Islet of Langerhans (tissue), 1 donor: Measurements from ENCODE around the gene SPATA16.
"Not testable (repeated sequence)": the region's sequence is repeated elsewhere in the genome, so short reads cannot be mapped to it uniquely, and the experiment has no call there.

Source experiments
- FAIRE-seq: peaks from one replicate; lab custom pipeline; 2011; peaks lifted over from hg19 to GRCh38; lab: Jason Lieb, UNC

The SPATA16 gene, protein sequence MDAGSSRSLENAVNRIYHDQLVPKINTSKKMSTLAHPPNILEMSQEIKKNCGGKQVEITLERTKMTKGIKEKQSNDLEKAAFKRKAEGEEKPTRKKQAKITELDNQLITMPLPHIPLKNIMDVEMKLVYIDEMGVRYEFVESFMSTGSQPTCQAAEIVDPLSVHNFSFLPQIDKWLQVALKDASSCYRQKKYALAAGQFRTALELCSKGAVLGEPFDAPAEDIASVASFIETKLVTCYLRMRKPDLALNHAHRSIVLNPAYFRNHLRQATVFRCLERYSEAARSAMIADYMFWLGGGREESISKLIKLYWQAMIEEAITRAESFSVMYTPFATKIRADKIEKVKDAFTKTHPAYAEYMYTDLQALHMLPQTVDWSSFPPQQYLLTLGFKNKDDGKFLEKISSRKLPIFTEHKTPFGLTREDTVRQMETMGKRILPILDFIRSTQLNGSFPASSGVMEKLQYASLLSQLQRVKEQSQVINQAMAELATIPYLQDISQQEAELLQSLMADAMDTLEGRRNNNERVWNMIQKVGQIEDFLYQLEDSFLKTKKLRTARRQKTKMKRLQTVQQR

DNA sequence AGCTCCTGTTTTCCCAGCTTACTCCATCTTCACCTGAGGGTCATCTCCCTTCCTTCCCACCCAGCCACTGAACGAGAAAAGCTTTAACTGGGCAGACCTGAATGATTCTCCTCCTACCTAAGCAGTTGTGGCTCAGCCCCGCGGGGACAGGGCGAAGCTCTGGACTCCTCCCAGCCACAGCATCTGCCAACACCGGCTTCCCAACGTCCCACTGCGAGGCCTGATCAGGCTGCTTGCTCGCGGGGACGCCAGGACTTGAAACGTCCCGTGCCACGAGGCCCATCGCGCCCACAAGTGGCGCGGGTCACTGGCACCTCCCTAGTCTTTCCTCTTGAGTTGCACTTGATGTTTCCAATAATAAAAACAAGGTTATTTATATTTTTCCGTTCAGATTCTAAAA is at the start of gene SPATA16:
TSS of gene SPATA16 (minus strand) at position 250 of the 400 bp plus-strand sequence. CDS start 23,504 bp downstream, outside the sequence.
- FAIRE-seq = no peak

DNA sequence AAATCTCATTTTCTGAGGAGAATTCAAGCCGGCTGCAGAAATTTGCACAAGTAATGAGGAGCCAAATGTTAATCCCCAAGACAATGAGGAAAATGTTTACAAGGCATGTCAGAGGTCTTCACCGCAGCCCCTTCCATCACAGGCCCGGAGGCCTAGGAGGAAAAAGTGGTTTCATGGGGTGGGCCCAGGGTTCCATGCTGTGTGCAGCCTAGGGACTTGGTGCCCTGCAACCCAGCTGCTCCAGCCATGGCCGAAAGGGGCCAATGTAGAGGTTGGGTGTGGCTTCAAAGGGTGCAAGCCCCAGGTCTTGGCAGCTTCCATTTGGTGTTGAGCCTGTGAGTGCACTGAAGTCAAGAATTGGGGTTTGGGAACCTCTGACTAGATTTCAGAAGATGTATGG is 42.0 kb upstream of the SPATA16 start:
- not testable (repeated sequence) for FAIRE-seq

DNA sequence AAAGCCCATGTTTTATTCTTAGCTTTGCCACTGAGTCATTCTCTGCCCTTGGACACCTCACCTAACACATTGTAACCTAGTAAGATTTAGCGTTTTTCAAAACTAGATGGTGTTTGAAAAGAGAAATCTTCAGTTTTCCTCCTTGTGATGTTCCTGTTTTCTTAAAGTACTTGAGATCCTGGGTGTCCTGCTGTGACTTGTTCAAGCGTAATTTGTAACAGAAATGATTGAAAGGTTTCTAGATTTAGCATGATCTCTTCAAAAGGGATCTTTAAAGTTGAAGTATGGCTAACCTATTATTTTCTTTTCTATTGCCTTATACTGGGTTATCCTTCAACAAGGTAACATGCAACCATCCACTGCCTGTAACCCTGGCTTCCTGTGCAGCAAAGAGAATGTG is 32.6 kb upstream of the SPATA16 start:
- FAIRE-seq = no peak

DNA sequence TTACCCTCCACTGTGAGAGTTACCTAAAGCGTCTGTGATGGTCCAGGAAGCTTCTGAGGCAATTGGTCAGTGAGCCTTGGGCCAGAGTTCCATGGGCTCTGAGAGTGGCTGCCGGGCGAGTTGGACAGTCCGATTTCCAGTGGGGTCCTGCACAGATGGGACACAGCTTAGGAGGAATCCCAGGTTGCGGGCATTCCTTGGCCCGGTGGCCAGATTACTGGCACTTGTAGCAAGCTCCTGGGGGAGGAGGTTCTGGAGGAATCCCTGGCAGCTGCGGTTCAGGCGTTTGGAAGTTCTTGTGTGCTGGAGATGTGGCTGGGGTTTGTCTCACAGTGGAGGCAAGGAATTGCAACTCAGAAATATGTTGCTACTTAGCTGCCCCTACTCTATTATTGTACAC is 18.1 kb upstream of the SPATA16 start:
- FAIRE-seq = not testable (repeated sequence)

- FAIRE-seq = not testable (repeated sequence)
Observed at GRCh38 chr3:173156533-173156932, 15.5 kb upstream of the SPATA16 start.

GRCh38 chr3:173153631-173154030 is 12.6 kb upstream of the SPATA16 start:
- no peak for FAIRE-seq

DNA sequence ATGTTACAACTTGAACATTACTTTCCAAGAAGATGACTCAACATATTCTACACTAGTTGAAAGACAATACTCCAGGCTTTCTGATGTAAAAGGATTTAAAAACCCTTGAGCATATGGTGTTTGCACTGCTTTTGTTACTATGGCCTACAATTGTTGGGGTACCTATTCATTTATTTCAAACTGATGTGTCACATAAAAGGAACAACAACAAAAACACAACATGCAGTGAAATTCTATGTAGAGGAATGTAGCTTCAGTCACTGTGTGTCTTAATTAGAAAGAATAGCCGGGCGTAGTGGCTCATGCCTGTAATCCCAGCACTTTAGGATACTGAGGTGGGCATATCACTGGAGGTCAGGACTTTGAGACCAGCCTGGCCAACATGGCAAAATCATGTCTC is 1.6 kb downstream of the SPATA16 start:
- FAIRE-seq = no peak

DNA sequence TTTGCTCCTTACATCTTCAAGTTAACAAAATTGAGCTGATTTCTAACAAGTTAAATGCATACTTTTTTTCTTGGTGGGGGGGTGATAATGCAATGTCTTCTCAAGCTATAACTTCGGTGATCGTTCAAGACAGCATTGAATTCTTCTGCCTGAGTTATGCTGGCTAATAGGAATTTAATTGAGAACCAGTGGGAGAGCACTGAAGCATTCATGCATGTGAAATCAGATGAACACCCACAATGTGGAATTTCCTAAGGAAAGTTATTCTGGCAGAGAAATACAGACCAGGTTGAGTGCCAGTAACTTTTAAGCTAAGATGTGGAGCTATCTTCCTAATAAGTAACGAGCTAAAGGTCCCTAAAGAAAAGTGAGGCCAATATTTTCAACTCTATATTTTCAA is 3.0 kb downstream of the SPATA16 start:
- no peak for FAIRE-seq

DNA sequence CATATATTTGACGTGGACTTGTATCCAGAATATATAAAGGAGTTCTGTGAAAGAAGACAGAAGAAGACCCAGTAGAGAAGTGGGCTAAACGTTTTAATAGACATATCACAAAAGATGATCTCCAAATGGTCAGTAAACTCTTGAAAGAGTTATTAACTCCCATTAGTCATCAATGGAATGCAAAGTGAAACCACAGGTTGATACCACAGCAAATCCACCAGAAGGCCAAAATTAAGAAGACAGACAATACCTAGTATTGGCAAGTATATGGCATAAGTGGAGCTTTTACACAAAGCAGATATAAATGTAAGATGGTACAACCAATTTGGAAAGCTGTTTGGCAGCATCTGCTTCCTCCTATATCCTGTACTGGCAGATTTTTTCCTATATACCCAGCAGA is 6.0 kb downstream of the SPATA16 start:
- no peak for FAIRE-seq

DNA sequence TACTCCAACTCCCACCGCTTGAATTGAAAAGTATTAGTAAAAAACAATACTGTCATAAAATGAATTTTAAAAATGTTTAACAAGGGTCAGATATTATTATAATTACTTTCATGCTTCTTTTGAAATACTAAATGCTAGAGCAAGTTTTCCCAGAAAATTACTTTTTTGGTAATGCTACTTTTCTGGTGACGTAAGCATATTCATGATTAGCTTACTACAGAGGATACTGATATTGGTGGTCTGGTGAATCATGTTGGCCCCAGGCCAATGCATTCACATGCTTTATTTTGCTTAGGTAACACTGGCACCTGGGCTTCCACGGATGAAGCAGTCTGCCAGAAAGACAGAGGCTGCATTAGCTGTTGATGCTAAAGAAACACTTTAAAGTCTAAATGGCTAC is 12.4 kb downstream of the SPATA16 start:
- no peak for FAIRE-seq

DNA sequence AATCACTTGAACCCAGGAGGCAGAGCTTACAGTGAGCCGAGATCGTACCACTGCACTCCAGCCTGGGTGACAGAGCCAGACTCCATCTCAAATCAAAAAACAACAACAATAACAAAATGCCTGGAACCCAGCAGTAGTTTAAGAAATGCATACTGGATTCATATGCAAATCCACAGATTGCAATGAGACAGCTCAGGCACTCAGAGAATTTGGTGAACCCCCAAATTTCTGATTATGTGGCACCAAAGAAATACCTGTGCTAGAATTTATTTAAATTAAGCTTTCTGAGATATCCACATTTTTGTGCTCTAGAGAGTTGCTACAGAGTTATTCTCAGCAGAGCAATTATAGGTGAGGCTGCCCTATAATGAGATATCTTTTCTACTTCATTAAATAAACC is 29.7 kb downstream of the SPATA16 start:
- no peak for FAIRE-seq

- FAIRE-seq = no peak
Observed at GRCh38 chr3:173109143-173109542, 31.9 kb downstream of the SPATA16 start.

GRCh38 chr3:173103469-173103868 is 37.6 kb downstream of the SPATA16 start:
- no peak for FAIRE-seq

GRCh38 chr3:173098959-173099358 is 42.1 kb downstream of the SPATA16 start:
- no peak for FAIRE-seq

GRCh38 chr3:173096994-173097785 is 43.8 kb downstream of the SPATA16 start:
- no peak for FAIRE-seq

DNA sequence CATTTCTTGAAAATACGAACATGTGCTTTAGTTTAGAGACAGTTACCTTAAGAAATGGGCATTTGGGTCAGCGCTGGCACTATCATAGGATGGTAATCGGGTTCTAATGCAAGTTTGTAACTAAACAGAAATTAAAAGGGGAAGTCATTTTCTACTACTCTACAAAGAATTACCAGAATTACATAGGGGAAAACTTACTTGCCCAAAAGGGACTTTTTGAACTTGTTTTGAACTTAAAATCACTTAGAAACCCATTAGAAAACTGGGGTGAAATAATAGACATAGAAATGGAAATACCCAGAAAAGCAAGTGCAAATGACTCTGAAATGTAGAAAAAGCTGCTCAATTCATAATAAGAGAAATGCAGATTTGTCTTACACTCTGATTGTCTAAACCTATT is 44.9 kb downstream of the SPATA16 start:
- no peak for FAIRE-seq

- FAIRE-seq = no peak
Observed at GRCh38 chr3:173092038-173092437, 49.0 kb downstream of the SPATA16 start.

DNA sequence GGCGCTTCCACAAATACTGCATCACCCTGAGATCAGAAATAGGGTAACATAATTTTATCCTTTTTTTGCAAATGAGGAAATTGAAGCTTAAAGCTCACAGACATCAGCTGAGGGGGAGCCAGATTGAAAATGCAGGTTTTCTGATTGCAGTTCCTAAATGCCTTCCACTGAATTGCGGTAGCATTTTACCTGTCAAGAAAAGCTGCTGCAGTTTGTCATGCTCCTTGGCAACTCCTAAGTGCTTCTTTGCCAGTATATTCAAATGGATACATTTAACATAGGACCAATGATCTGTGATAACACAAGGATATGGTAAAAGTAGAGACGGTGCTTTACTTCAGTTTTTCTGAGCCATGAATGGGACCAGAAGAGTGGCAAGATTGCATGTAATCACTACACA is 50.5 kb downstream of the SPATA16 start:
- FAIRE-seq = no peak

DNA sequence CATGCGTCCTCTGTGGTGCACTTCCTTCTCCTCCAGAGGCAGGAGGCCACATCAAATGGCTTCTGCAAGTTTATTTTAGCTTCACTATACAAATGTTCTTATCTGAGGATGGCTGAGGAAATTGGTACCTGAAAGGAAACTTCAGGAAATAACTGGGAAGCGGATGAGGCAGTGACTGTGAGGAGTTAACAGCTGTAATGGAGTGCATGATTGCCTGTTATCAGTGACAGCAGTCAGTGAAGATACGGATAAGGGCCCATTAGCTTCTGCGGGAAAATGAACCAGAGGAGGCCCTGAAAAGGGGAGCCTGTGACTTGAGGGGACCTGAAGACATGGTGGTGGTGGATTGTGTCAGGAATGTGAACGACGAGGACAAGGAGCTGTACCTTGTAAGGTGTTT is 51.8 kb downstream of the SPATA16 start:
- FAIRE-seq = no peak

DNA sequence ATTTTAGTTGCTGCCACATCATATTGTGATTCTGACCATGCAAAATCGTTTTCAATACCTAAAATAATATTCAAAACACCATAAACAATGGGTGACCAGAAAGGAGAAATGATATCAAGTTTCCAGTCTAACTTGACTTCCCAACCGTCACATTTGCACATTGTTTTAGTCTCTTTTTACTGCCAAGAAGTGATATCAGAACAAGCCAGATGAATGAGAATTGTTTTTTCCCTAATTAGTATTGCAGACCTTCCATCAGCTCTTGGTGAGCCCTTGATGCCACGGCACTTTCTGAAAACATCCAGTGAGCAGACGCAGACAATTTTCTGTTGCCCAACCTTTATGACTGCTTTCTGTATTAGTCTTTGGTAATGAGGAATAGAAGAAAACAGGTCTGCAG is 62.5 kb downstream of the SPATA16 start:
- no peak for FAIRE-seq

DNA sequence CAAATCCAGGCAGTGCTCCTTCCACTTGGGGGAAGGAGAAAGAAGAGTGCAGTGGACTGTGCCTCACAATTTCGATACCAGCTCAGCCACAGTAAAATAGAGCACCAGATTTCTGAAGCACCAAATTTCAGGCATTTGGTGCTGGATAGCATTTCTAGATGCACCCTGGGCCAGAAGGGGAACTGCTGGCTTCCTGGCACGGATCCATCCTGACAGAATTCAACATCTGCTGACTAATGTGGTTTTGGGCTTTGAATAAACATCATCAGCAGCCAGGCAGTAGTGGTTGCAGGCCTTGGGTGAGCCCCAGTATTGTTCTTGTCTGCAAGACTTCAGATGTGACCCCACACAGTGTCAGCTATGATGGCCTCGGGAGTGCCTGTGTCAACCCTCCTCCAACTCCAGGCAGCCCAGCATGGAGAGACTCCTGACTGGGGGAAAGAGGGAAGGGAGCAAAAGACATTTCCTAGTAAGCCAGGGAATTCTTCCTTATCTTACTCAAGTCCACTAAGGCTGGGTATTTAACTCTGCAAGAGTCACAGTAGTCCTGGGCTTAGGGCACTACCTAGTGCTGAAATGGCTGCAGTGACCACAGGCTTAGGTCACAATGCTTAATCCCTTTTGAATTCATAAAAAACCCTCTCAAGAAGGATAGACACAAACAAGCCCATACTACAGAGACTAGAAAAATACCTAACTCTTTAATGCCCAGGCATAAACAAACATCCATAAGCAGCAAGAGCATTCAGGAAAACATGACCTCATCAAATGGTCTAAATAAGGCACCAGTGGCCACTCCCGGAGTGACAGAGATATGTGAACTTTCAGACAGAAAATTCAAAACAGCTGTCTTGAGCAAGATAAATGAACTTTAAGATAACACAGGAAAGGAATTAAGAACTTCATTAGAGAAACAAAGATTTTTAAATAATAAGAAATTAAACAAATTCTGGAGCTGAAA is 74.7 kb downstream of the SPATA16 start:
- no peak for FAIRE-seq

DNA sequence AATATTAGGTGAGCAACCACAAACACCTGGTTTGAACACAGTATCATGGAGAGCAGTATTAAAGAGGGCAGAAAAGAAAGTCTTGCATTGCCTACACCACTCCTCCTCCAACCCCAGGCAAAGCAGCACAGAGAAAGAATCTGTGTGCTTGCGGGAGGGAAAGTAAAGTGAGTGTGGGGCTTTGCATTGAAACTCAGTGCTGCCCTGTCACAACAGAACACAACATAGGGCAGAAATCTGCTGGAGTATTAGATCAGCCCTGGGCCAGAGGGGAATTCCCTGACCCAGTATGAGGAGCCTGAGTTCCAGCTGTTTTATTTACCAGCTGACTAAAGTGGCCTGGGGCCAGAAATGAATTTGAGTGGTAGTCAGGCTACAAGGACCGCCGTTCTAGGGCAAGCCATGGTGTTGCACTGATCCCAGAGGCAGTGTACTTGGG is 75.5 kb downstream of the SPATA16 start:
- no peak for FAIRE-seq
